HG03196 (cell line): Measurements from ENCODE around the gene SLFN12L.
"Not testable (repeated sequence)": the region's sequence is repeated elsewhere in the genome, so short reads cannot be mapped to it uniquely, and the experiment has no call there.

Experiments
- ATAC-seq: cut with Tn5 transposase; IDR thresholded peaks from one replicate; pipeline ENCODE4 v1.9.1; 2021; ENCODE audit not compliant: unreplicated experiment

The SLFN12L gene

DNA sequence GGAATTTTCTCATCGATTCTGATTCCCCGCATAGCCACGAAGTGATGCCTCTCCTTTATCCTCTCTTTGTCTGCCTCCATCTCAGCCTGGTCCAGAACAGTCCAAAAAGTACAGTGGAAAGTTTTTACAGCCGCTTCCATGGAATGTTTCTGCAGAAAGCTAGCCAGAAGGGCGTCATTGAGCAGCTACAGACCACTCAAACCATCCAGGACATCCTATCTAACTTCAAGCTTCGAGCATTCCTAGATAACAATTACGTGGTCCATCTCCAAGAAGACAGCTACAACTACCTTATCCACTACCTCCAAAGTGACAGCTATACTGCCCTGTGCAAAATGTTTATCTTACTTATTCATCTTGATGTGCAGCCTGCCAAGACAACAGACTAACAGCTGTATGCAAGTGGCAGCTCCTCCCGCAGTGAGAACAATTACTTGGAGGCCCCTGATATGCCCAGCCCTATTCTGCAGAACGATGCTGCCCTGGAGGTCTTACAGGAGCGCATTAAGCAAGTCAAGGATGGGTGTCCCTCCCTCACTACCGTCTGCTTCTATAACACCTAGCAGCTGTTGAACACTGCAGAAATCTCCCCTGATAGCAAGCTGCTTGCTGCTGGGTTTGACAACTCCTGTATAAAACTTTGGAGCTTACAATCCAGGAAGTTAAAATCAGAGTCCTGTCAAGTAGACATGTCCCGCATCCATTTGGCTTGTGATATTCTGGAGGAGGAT lies 38.9 kb downstream of the SLFN12L start:
- no peak for ATAC-seq

DNA sequence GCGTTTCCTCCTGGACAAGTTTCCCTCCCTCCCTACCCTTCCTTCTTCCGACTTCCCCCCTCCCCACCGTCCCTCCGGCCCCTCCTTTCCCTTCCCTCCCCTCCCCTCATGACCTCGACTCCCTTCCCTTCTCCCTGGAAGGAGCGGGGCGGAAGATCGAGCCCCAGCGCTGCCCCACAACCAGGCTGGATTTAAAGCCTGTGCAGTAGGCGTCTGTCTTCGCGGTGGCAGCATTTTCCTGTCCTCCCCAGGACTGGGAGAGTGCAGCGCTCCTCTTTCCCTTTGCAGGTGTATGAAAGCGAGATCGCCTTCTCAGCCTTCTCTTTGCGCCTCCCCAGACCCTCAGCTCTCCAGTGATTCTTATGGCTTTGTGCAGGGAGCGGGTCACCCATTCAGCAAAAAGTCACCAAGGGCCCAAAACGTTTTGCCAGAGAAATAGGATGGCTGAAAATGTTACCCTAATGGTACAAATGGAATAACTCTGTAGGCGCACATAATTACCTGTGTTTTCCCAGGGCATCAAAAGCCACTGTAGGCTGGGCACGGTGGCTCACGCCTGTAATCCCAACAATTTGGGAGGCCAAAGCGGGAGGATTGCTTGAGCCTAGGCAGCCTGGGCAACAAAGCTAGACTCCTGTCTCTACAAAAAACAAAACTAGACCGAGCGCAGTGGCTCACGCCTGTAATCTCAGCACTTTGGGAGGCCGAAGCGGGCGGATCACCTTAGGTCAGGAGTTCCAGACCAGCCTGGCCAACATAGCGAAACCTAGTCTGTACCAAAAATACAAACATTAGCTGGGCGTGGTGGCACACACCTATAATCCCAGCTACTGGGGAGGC lies 40.8 kb downstream of the SLFN12L start:
- no peak for ATAC-seq

DNA sequence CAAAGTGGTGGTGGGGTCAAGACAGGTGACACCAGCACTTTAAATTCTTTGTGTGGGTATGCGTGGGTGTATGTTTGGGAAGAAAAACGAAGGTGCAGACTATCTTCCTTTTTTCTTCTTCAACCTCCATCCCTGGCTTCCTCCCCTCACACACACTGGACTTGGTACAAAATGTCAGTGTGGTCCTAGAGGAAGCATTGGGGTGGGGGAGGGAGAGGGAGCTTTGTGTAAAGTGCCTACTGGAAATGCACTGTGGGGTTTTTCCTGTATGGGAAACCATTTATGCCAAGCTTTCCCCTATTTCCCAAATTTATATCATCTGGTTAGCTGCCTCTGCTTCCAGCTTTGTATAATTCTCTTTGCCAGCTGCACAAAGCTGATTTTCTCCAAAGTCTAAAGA lies 44.4 kb downstream of the SLFN12L start:
- ATAC-seq, result no peak

DNA sequence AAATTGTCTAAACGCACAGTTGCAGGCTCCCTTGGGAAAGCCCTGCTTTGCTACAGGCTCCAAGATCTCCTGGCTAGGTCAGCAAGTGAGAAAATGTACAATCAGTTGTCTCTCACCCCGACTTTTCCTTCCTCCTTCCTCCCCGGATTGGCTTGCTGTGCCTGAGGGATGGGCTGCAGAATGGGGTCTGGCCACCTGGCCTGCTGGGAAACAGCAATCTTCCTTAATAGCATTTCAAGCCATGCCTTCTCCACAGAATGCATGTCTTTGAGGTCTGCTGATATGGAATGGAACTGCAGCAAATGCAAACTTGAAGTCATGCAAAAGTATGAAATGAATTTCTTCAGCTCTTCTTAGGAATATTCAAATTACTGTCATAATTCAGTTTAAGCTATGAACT lies 46.1 kb downstream of the SLFN12L start:
- ATAC-seq, result no peak

DNA sequence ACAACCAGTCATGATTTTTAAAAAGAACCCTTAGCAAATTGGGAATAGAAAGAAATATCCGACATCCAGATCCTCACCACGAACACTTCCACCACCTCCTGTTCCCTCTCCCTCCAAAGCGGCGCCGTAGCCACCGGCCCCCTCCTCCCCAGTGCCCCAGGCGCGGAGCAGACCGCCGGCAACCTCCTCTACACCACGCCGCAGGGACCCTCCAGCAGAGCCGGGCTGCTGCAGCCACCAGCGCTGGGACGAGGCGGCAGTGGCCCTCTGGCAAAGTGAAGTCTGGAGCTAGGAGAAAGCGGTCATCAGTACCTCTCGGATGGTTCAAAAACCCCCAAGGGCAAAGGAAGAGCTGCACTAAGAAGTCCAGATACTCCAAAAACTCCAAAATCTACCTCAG lies 47.5 kb downstream of the SLFN12L start:
- no peak for ATAC-seq

DNA sequence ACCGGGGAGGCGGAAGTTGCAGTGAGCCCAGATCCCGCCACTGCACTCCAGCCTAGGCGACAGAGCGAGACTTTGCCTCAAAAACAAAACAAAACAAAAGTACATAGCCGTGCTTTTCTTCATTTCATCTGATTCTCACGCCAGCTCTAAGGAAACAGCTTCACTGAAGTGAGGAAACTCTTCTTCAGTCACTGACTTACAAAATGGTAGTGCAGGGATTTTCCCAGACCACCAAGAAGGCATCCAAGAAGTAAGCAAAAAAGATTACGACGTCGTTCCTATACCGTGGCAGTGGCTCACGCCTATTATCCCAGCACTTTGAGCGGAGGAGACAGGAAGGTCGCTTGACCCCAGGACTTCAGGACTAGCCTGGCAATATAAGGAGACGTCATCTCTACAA lies 48.5 kb downstream of the SLFN12L start:
- no peak for ATAC-seq

DNA sequence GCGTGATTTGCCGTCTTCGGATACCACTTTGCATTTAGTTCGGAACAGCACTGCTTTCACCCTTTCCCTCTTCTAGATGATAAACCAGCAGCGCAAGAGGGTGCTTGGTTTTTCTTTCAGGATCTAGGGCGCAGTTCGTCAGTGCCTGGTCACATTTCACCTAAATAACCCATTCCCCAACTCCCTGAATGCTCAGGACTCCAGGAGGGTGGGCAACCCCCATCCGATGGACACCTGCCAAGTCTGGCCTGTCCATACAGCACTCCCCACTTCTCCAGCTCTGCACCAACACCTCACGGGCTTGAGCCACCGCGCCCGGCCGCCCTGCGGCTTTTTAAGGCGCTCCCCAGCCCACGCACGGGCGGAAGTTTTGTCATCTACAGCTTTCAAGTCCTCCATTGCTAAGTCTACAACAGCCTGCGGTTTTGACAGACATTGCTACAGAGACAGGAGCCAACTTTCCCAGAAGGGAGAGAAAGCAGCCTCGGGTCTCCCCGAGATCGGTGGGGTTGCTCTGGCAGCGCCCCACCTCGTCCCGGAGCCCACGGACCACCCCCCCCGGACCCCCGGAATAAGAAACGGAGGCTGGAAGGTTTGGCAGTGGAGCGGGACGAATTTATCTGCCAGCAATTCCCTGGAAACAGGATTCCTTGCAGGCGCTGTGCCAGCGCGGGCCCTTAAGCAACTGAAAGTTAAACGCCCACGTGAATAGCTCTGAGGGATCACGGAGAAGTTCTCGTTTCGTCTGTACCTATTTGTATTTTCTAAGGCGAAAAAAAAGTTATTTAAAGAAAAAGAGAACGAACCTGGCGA lies 50.4 kb downstream of the SLFN12L start:
- ATAC-seq, result no peak

DNA sequence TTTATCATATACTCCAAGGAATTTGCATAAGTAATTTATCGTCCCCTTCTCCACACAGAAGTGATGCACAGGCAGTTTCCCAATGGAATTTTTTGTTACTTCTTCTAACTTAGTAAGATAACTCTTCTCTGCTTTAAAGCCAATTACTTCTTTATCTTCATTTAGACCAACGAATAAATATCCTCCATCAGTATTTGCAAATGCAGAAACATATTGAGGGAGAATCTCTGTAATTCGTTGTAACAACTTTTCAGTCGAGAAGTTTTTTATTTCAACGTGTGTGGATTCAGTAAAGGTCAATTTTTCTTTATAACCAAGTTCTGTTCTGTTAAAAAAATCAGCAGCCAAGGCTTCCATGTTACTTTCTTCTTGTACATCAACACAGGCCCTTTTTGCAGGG lies 58.2 kb downstream of the SLFN12L start:
- no peak for ATAC-seq

DNA sequence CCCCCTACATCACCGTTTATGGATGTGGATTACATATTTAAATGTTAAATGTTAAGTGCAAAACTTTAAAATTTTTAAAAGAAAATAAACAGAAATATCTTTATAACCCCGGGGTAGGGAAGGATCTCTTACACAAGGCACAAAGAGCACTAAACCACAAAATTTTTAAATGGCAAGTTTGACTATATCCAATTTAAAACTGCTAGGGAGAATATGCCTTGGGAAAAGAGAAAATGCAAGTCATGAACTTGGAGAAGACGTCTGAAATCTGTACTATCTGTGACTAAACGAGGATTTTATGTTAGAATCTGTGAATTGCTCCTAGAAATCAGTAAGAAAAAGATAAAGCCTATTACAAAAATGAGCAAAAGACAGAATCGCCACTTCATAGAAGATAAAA lies 60.2 kb downstream of the SLFN12L start:
- no peak for ATAC-seq

DNA sequence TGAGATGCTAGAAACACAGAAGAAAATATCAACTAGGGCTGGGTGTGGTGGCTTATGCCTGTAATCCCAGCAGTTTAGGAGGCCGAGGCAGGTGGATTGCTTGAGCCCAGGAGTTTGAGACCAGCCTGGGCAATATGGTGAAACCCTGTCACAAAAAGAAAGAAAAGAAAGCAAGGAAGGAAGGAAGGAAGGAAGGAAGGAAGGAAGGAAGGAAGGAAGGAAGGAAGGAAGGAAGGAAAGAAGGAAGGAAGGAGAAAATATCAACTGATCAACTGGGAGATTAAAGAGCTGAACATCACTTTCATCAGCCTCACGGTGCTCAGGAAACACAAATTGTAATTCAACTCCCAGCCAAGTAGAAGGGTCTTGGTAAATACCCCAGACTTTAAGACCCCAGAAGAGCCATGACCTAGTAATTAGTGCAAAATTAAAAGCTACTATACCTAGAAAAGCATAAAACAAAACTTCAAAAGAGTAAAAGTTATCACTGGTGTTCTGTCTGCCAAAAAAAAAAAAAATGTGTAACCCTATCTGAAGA lies 61.1 kb downstream of the SLFN12L start:
- no peak for ATAC-seq

DNA sequence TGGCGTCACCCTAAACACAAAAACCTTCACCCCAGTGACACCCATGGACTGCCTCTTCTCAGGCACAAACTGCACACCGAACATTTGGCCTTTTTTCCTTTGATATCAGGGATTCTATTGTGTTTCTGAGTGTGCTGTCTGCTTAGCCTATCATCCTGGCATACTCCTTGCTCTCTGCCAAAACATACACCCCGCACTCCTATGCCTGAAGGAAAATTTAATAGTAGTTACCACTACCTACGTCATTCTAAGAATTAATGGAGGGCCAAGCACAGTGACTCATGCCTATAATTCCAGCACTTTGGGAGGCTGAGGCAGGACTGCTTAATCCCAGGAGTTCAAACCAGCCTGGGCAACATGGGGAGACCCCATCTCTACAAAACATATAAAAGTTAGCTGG lies 69.0 kb downstream of the SLFN12L start:
- no peak for ATAC-seq

DNA sequence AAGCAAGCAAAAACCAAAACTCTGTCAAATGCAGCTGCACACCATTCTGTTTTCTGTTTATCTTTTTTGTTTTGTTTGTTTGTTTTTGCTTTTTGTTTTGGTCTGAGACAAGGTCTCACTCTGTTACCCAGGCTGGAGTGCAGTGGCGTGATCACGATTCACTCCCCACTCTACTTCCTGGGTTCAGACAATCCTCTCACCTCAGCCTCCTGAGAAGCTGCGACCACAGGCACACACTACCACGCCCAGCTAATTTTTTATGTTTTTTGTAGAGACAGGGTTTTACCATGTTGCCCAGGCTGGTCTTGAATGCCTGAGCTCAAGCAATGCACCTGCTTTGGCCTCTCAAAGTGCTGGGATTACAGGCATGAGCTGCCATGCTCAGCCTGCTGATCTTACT lies 69.7 kb downstream of the SLFN12L start:
- no peak for ATAC-seq

DNA sequence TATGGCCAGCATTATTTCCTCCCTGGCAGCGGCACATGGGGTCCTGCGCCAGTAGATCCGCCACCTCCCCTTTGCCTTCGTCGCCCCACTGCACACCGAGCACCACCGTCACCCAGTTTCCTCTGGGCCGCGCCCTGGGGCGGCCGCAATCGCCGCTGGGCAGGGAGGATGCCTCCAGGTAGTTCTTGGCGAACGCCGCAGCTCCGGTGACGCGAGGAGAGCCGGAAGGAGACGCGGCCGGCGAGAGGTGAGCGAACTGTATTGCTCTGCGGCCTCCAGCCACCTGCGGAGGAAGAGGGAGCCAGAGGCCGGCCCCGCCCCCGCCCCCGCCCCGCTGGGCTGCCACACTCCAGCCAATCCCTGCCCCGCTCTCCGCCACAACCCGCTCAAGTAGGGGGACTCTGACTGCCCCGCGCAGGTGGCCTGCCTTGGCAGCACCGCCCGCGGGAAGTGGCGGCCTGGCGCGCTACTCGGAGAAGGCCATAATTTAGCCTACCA lies 77.1 kb downstream of the SLFN12L start:
- peak; percentile 84 for ATAC-seq

DNA sequence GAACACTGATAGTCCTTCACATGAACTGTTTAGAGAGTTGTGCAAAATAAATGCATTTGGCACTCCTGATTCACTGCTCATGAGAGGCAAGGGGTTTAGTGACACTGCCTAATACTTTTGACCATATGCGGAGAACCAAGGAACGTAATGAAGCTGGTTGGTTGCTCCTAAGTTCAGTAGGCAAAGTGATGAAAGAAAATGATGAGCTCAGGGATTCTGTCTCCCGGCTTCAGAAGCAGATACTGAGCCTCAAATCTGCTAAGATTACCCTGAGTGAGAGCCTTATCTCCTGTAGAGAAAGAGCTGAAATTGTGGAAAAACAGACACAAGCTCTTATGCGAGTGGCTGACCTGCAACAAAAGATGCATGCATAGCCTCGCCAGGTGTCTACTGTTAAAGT lies 83.4 kb downstream of the SLFN12L start:
- ATAC-seq, result not testable (repeated sequence)

DNA sequence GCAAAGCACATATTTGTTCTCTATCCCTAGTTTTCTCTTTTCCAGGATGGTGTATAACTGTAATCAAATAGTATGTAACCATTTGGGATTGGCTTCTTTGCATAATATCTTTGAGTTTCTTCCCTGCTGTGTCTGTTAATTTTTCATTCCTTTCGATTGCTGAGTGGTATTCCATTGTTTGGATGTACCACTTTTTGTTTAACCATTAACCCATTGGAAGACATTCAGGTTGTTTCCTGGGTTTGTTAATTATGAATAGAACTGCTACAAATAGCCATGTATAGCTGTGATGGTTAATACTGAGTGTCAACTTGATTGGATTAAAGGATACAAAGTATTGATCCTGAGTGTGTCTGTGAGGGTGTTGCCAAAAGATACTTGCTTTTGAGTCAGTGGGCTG lies 84.3 kb downstream of the SLFN12L start:
- no peak for ATAC-seq

DNA sequence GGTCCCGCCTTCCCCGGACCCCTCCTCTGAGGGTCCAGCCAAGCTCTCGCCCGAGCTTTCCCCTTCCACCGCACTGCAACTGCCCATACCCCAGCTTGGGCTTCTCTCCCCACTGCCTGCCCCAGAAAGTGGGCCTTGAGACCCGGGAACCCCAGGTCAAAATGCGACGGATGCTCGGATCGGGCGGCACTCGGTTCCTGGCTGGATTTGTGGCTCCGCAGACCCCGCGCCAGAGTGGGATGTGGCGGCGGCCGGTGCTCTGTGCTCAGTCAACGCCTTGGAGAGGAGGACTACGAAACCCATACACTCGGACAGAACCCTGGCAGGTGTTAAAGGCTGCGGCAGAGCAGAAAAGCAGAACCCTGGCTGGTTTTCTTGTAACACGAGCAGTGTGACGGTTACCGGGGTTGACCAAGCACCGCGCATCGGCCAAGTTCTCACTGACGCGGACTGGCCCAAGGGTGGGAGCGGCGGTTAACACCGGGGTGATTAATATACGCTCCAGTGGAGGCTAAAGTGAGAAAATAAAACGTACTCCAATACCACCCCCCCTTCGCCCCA lies 88.0 kb downstream of the SLFN12L start:
- ATAC-seq, result no peak

DNA sequence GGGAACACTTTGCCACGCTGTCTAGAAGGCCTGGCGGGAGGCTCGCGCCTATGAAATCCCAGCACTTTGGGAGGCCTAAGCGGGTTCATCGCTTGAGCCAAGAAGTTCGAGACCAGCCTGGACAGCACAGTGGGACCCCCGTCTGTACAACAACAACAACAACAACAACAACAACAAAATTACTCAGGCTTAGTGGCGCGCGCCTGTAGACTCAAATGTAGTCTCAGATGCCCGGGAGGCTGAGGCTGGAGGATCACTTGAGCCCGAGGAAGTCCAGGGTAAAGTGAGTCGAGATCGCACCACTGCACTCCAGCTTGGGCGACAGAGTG lies 88.6 kb downstream of the SLFN12L start:
- ATAC-seq, result no peak

DNA sequence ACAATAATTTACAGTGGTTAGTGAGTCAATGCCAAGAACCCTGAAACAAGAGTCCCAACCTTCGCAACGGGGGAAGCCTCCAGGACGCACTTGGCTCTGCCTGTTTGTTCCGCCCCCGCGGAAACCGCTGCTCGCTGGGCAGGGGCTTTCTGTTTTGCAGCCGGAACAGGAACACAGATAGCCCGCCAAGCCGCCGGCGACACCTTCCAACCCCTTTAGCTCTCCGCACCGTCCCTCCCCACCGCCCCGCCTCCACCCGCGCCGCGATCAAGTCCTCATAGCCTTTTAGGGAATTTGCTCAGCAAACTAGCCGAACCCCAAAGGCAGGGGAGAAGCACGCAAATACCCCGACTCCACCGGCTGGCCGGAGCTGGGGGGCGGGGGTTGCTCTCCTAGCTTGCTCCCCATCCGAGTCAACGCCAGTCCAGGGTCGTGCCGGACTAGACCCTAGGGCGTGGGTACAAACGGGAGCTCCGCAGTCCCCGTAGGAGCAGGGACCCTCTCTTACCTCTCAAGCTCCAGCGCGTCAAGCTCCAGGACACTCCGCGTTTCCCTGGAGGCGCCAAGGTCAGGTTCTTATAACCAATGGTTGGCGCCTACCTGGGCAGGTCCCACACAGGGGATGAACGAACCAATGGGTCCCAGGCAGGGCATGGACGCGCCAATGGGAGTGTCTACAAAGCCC lies 89.1 kb downstream of the SLFN12L start, which contains the start of gene SLFN13:
SLFN13 (minus strand) TSS at position 553 of the 685 bp plus-strand sequence. CDS start 3,086 bp downstream, outside the sequence.
- peak; percentile 81 for ATAC-seq

DNA sequence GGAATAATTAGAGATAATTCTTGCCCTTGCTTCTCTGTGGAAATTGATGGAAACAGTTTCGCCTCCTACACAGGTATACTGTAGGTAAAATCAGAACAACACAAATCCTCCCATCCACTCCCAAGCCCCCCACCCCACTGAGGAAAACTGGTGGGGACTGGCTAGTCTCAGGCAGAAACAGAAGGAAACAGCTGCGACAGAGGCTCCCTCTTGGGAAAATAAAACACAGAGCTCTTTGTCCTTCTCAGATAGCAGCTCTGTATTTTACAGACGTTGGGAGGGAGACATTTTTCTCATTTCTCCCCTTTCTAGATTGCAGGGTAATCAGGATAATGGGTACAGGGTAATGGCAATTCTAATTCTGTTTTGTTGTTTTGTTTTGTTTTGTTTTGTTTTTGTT lies 90.0 kb downstream of the SLFN12L start:
- ATAC-seq, result no peak

DNA sequence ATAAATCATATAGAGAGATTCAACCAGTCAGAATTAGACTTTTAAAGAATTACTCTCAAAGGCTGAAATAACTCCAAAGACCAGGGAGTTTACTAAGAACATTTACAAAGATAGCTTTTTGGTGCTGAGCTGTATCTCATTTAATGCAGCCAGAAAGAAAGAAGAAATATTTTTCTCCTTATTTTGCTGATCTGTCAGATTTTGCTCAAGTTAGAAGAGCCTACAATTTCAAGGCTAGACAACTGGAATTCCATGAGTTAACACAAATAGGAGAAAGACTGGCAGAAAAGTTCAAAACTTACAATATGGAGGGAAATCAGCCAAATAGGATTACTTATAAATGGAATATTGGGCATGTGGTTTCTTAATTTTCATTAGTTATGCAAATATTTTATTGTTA lies 99.0 kb downstream of the SLFN12L start:
- ATAC-seq, result no peak
